ENCODE data around the gene CACNA2D3. TPM values are rescaled to one million over a fixed set of nuclear protein-coding genes. Genes with fewer than 3 reads are reported as not detected.

CACNA2D3 gene
- polyA plus RNA-seq, 1 donor from 2014 or later = 26.2 TPM

DNA sequence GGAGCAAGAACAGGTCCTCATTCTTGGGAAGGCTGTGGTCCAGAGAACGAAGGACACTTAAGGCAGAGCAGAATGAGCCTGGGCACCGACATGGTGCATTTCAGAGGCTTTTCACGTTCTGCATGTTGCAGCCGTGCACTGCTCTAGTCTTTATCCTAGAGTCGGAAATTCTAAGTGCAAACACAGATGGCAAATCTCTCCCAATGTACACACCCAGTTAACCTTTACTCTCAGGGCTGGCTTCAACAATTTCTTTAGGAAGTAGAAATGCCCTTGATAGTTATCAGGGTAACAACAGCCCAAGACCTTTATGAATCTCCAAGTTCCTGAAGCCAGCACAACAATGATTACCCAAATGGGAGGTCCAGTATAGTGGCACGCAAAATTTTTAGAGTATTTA is 844.6 kb downstream of the CACNA2D3 start:
- H3K9me3 ChIP-seq (ENCODE audit: low read length) = no peaks in the 10 kb centered on the region
- no peaks in the 10 kb centered on the region for H4K20me1 ChIP-seq (ENCODE audit: insufficient read depth)
- no peak overlapping the region for H3K27ac ChIP-seq (ENCODE audit: low read length)
- no peaks in the 10 kb centered on the region for H3K27me3 ChIP-seq (ENCODE audit: insufficient read depth, low read depth, low read length)
- H3K4me2 ChIP-seq (ENCODE audit: low read length) = no peak overlapping the region
- H2AFZ ChIP-seq (ENCODE audit: low read depth, low read length) = no peak overlapping the region
- TF ChIP-seq REST (IDR thresholded peaks at IDR 0.05; ENCODE audit: borderline replicate concordance) = no peak
- H3K4me3 ChIP-seq (ENCODE audit: low read length) = no peak overlapping the region
- H3K9me2 ChIP-seq (ENCODE audit: insufficient read depth, low read length) = no peaks in the 10 kb centered on the region
- no peaks in the 10 kb centered on the region for H3K79me2 ChIP-seq (replicated peaks; ENCODE audit: insufficient read depth, low read length)
- no peaks in the 10 kb centered on the region for H3K36me3 ChIP-seq (ENCODE audit: insufficient read depth, low read length)
- no peak overlapping the region for H3K9ac ChIP-seq (ENCODE audit: low read length)
- H3F3A ChIP-seq (ENCODE audit: insufficient read depth, low read length, poor library complexity, severe bottlenecking) = no peaks in the 10 kb centered on the region

GRCh38 chr3:54967731-54968161 is 845.4 kb downstream of the CACNA2D3 start:
- Histone ChIP-seq H3K79me2 (replicated peaks; ENCODE audit: insufficient read depth, low read length) (no peaks in the 10 kb centered on the region), H2AFZ (ENCODE audit: low read depth, low read length) (no peak overlapping the region), H3K4me3 (ENCODE audit: low read length) (no peak overlapping the region), H3K9me3 (ENCODE audit: low read length) (no peaks in the 10 kb centered on the region), H3F3A (ENCODE audit: insufficient read depth, low read length, poor library complexity, severe bottlenecking) (no peaks in the 10 kb centered on the region), H3K36me3 (ENCODE audit: insufficient read depth, low read length) (no peaks in the 10 kb centered on the region), H3K4me2 (ENCODE audit: low read length) (no peak overlapping the region), H3K9me2 (ENCODE audit: insufficient read depth, low read length) (no peaks in the 10 kb centered on the region), H3K27me3 (ENCODE audit: insufficient read depth, low read depth, low read length) (no peaks in the 10 kb centered on the region), H3K9ac (ENCODE audit: low read length) (no peak overlapping the region), H4K20me1 (ENCODE audit: insufficient read depth) (no peaks in the 10 kb centered on the region), H3K27ac (ENCODE audit: low read length) (no peak overlapping the region)
- TF ChIP-seq RAD21 (conservative IDR thresholded peaks at IDR 0.05) (no peak), EP300 (conservative IDR thresholded peaks at IDR 0.05; ENCODE audit: poor library complexity, severe bottlenecking) (no peak), POLR2AphosphoS5 (IDR thresholded peaks at IDR 0.05) (no peak), EZH2 (IDR thresholded peaks at IDR 0.05; ENCODE audit: borderline replicate concordance, insufficient read depth, low read length, poor library complexity, severe bottlenecking) (no peak), MXI1 (conservative IDR thresholded peaks at IDR 0.05; ENCODE audit: poor library complexity, severe bottlenecking) (no peak), SMC3 (conservative IDR thresholded peaks at IDR 0.05; ENCODE audit: poor library complexity) (no peak), REST (IDR thresholded peaks at IDR 0.05; ENCODE audit: borderline replicate concordance) (no peak), TAF1 (IDR thresholded peaks at IDR 0.05; ENCODE audit: low read depth) (no peak), CTCF (IDR thresholded peaks at IDR 0.05; ENCODE audit: poor library complexity, severe bottlenecking) (no peak)

Data from neural cell (in vitro differentiated cells).